ENCODE measurements around the gene GIT1. TPM values are rescaled to one million over a fixed set of nuclear protein-coding genes. Genes with fewer than 3 reads are reported as not detected.

Gene GIT1
- polyA plus RNA-seq, 1 of the 3 experiments (the other 2 are of a cell fraction) = 42.9 TPM

GRCh38 chr17:29573558-29573869 lies 15.9 kb downstream of the GIT1 start:
- H3F3A ChIP-seq (replicated peaks; ENCODE audit: insufficient read depth) = no peaks in the 10 kb centered on the region
- no peak for DNase-seq
- H3K79me2 ChIP-seq (ENCODE audit: insufficient read depth) = peaks cover 6% of the 10 kb centered on the region; the same call in 1 of the 2 replicates
- no peaks in the 10 kb centered on the region for H3K9me2 ChIP-seq
- peaks cover 8 to 21% of the 10 kb centered on the region in 2 experiments; a peak in 1 of 4 replicates for H3K4me1 ChIP-seq (ENCODE audit: control insufficient read depth in 1 of 2, insufficient read depth in 2 of 2, low read depth in 1 of 2, low read length in 1 of 2)
- POLR2A ChIA-PET = interaction anchor here (1.3 kb wide), 1 partner anchor 15 kb away, joined by 3 read pairs; no protein-coding TSS in a partner anchor
- H3K4me3 ChIP-seq (ENCODE audit: low read depth in 2 of 2, low read length in 1 of 2) = no peak overlapping the region
- WGBS (ENCODE audit: low lambda C conversion rate) = 94% methylated on average over 6 of the region's 6 CpGs
- H3K27me3 ChIP-seq (ENCODE audit: insufficient read depth) = no peaks in the 10 kb centered on the region
- H3K9ac ChIP-seq = no peak overlapping the region
- H4K20me1 ChIP-seq (ENCODE audit: insufficient read depth) = 0 out of 2 replicates have a peak, but pooled peaks cover 4% of the 10 kb centered on the region
- H3K9me3 ChIP-seq = no peaks in the 10 kb centered on the region
- TF ChIP-seq EP300 (IDR thresholded peaks at IDR 0.05; ENCODE audit: borderline replicate concordance in 1 of 2, low read depth in 1 of 2, low read length in 1 of 2) (no peak), NFIC (IDR thresholded peaks at IDR 0.05; ENCODE audit: borderline replicate concordance) (no peak), RCOR1 (IDR thresholded peaks at IDR 0.05; ENCODE audit: low read length) (no peak), GATA2 (CRISPR knock-in tag; IDR thresholded peaks at IDR 0.05) (no peak), RAD21 (IDR thresholded peaks at IDR 0.05; ENCODE audit: low read length) (no peak), NRF1 (IDR thresholded peaks at IDR 0.05; ENCODE audit: low read depth, low read length) (no peak), SIN3A (IDR thresholded peaks at IDR 0.05; ENCODE audit: borderline replicate concordance, low read depth, low read length) (no peak), FOXM1 (IDR thresholded peaks at IDR 0.05; ENCODE audit: low read depth) (no peak), POLR2AphosphoS5 (IDR thresholded peaks at IDR 0.05; ENCODE audit: low read depth, low read length) (no peak), CHD2 (IDR thresholded peaks at IDR 0.05; ENCODE audit: low read length, partially characterized antibody) (no peak), CTCF (IDR thresholded peaks at IDR 0.05) (no peak), MXI1 (IDR thresholded peaks at IDR 0.05; ENCODE audit: low read depth, low read length) (no peak), FOSL2 (IDR thresholded peaks at IDR 0.05; ENCODE audit: borderline replicate concordance, low read depth) (no peak), GABPA (IDR thresholded peaks at IDR 0.05; ENCODE audit: low read depth) (no peak), PBX3 (IDR thresholded peaks at IDR 0.05) (no peak), USF2 (IDR thresholded peaks at IDR 0.05; ENCODE audit: borderline replicate concordance, low read depth, low read length) (no peak), ELF1 (IDR thresholded peaks at IDR 0.05) (no peak), TAF1 (IDR thresholded peaks at IDR 0.05; ENCODE audit: borderline replicate concordance, low read depth, low read length) (no peak), TCF12 (IDR thresholded peaks at IDR 0.05) (no peak)
- H3K4me2 ChIP-seq = no peak overlapping the region
- no peak overlapping the region for H2AFZ ChIP-seq (ENCODE audit: low read depth)
- H3K36me3 ChIP-seq (replicated peaks in 1 of 2; ENCODE audit: control insufficient read depth in 1 of 2, insufficient read depth in 2 of 2, low read length in 1 of 2) = peaks cover 4 to 55% of the 10 kb centered on the region in 2 experiments
- CTCF ChIA-PET = interaction anchor here (0.8 to 11.6 kb wide), 29 partner anchors 10 to 520 kb away, joined by 3 to 166 read pairs (median 5); partner anchors contain the start of genes ANKRD13B, CORO6, GIT1 and SSH2
- no peak overlapping the region; a peak in 1 of 4 replicates for H3K27ac ChIP-seq (ENCODE audit: low read depth in 2 of 2, low read length in 1 of 2)
